ENCODE measurements around the gene TGFB3. TPM values are rescaled to one million over a fixed set of nuclear protein-coding genes. Genes with fewer than 3 reads are reported as not detected.

TGFB3 gene
- total RNA-seq, 3 donors from 2014 or later (not counting 1 experiment from before 2014, with no cell fraction given), result 10.6 to 12.8 (median 12.3) TPM

DNA sequence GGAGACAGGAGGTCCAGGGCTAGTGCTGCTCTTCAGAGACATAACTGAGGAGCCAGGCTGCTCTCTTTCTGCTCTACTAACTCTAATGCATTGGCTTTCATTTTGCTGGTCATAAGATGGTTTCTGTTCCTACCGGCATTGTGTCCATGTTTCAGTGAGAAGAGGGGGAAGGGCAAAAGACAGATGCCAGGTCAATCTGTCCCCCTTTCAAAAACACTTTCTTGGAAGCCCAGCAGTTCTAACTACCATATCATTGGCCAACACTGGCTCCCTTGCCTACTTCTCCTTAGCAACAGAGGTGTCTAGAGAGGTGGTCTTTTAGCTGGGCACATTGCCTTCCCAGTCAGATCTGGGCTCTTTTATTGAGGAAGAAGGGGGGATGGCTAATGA, 63.9 kb downstream of the TGFB3 start:
- no peak overlapping the region for H3K27ac Mint-ChIP-seq
- no peaks in the 10 kb centered on the region for H3K36me3 ChIP-seq (ENCODE audit: control insufficient read depth, insufficient read depth, low read length)
- H3K27ac ChIP-seq (ENCODE audit: low read length), result no peak overlapping the region
- intact Hi-C loops (cut with micrococcal nuclease), result no loop called here
- no peaks in the 10 kb centered on the region for H3K9me3 Mint-ChIP-seq
- no peak overlapping the region for H3K4me3 ChIP-seq (ENCODE audit: low read length)
- DNase-seq (no peak), ATAC-seq (no peak)
- TF ChIP-seq, protein P1, sequence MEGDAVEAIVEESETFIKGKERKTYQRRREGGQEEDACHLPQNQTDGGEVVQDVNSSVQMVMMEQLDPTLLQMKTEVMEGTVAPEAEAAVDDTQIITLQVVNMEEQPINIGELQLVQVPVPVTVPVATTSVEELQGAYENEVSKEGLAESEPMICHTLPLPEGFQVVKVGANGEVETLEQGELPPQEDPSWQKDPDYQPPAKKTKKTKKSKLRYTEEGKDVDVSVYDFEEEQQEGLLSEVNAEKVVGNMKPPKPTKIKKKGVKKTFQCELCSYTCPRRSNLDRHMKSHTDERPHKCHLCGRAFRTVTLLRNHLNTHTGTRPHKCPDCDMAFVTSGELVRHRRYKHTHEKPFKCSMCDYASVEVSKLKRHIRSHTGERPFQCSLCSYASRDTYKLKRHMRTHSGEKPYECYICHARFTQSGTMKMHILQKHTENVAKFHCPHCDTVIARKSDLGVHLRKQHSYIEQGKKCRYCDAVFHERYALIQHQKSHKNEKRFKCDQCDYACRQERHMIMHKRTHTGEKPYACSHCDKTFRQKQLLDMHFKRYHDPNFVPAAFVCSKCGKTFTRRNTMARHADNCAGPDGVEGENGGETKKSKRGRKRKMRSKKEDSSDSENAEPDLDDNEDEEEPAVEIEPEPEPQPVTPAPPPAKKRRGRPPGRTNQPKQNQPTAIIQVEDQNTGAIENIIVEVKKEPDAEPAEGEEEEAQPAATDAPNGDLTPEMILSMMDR (IDR thresholded peaks at IDR 0.05), result no peak
- no peaks in the 10 kb centered on the region for H3K27me3 Mint-ChIP-seq (ENCODE audit: low read depth in 2 of 2)
- no peaks in the 10 kb centered on the region for H3K4me1 Mint-ChIP-seq
- no peaks in the 10 kb centered on the region for H3K9me3 ChIP-seq (ENCODE audit: control insufficient read depth, insufficient read depth, low read length)
- no CpG with 5 or more reads among the region's 1 CpG for WGBS (ENCODE audit: insufficient coverage)
- H3K4me3 Mint-ChIP-seq, result no peak overlapping the region
- no peaks in the 10 kb centered on the region for H3K27me3 ChIP-seq (ENCODE audit: control insufficient read depth, insufficient read depth, low read length)
- H3K4me1 ChIP-seq (ENCODE audit: control insufficient read depth, insufficient read depth, low read length), result no peaks in the 10 kb centered on the region
- no peaks in the 10 kb centered on the region for H3K36me3 Mint-ChIP-seq

DNA sequence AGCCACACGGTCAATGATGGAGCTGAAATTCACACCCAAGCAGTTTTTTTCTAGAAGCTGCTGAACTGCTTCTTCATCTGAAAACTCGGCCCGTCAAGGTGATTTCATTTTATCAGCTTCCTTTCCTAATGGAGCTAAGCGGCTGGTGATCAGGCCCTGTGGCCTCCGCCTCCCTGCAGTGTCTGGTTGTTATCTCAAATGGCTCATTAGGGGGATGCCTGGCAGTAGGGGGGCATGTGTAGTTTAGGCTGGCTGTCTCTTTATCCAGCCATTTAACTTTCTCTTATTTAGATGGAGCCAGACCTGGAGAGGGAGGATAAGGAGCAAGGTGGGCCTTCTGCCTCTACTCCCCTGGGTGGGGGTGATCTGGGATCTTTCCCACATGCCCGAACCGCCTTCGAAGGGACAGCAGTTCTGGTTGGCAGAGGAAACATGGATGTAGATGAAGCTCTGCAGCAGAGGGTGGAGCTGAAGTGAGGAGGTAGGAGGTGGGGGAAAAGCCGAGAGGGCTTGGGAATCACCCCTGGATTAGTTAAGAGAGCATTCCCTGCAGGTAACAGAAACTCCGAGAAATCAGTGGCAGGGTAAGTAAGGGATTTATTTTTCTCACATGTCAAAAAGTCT, 64.4 kb downstream of the TGFB3 start:
- ATAC-seq, result no peak
- no peak overlapping the region for H3K27ac Mint-ChIP-seq
- Histone ChIP-seq H3K9me3 (ENCODE audit: control insufficient read depth, insufficient read depth, low read length) (no peaks in the 10 kb centered on the region), H3K4me1 (ENCODE audit: control insufficient read depth, insufficient read depth, low read length) (no peaks in the 10 kb centered on the region), H3K4me3 (ENCODE audit: low read length) (no peak overlapping the region), H3K36me3 (ENCODE audit: control insufficient read depth, insufficient read depth, low read length) (no peaks in the 10 kb centered on the region), H3K27me3 (ENCODE audit: control insufficient read depth, insufficient read depth, low read length) (no peaks in the 10 kb centered on the region), H3K27ac (ENCODE audit: low read length) (no peak overlapping the region)
- no peaks in the 10 kb centered on the region for H3K4me1 Mint-ChIP-seq
- H3K9me3 Mint-ChIP-seq, result no peaks in the 10 kb centered on the region
- no peaks in the 10 kb centered on the region for H3K27me3 Mint-ChIP-seq (ENCODE audit: low read depth in 2 of 2)
- WGBS (ENCODE audit: insufficient coverage), result 95% methylated on average over 10 of the region's 10 CpGs
- TF ChIP-seq, protein P1 (IDR thresholded peaks at IDR 0.05), result no peak
- intact Hi-C loops (cut with micrococcal nuclease), result no loop called here
- H3K36me3 Mint-ChIP-seq, result no peaks in the 10 kb centered on the region
- H3K4me3 Mint-ChIP-seq, result no peak overlapping the region
- DNase-seq, result no peak

DNA sequence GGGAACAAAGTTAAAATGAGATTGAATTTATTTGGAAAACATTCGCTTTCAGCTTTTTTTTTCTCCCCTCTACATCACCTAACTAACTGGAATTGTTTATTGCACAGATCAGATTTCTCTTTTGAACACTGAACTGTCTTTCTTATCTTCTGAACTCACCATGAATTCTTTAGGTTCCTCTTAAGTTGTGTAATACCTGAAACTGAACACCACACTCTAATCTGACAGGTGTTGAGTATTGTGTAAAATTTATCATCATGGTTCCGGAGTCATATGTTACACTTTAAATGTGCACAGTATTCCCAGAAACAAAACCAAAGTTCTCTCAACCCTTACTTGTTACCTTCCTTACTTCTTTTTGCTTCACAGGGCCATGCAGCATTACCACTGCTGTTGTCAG, 66.8 kb downstream of the TGFB3 start:
- Histone ChIP-seq H3K4me3 (ENCODE audit: low read length) (no peak overlapping the region), H3K4me1 (ENCODE audit: control insufficient read depth, insufficient read depth, low read length) (no peaks in the 10 kb centered on the region), H3K36me3 (ENCODE audit: control insufficient read depth, insufficient read depth, low read length) (no peaks in the 10 kb centered on the region), H3K27me3 (ENCODE audit: control insufficient read depth, insufficient read depth, low read length) (no peaks in the 10 kb centered on the region), H3K9me3 (ENCODE audit: control insufficient read depth, insufficient read depth, low read length) (no peaks in the 10 kb centered on the region), H3K27ac (ENCODE audit: low read length) (no peak overlapping the region)
- intact Hi-C loops (cut with micrococcal nuclease), result no loop called here
- Mint-ChIP-seq H3K36me3 (no peaks in the 10 kb centered on the region), H3K27me3 (ENCODE audit: low read depth in 2 of 2) (no peaks in the 10 kb centered on the region), H3K4me3 (no peak overlapping the region), H3K9me3 (no peaks in the 10 kb centered on the region), H3K27ac (no peak overlapping the region), H3K4me1 (no peaks in the 10 kb centered on the region)
- DNase-seq (no peak), ATAC-seq (no peak)
- TF ChIP-seq, protein P1 (IDR thresholded peaks at IDR 0.05), result no peak
- WGBS (ENCODE audit: insufficient coverage), result 100% methylated on average over 1 of the region's 2 CpGs

DNA sequence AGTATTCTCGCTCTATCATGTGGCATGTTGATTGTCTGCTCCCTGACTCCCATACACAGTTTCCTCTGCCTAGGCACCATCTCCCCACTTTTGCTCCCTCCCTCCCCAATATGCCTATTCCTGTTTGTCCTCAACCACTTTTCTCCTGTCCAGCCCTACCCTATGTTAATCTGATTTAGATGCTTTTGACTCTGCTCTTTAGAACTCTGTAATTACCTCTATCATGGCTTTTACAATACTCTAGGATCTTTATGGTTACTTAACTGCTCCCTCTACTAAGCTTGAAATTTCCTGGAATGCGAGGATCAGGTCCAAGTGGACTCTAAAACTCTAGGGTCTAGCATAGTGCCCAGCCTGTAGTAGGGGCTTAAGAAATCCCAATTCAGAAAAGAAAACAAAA, 68.6 kb downstream of the TGFB3 start:
- TF ChIP-seq, protein P1 (IDR thresholded peaks at IDR 0.05), result no peak
- Mint-ChIP-seq H3K4me3 (no peak overlapping the region), H3K9me3 (no peaks in the 10 kb centered on the region), H3K27ac (no peak overlapping the region), H3K4me1 (no peaks in the 10 kb centered on the region), H3K36me3 (no peaks in the 10 kb centered on the region), H3K27me3 (ENCODE audit: low read depth in 2 of 2) (no peaks in the 10 kb centered on the region)
- WGBS (ENCODE audit: insufficient coverage), result 100% methylated on average over 2 of the region's 2 CpGs
- Histone ChIP-seq H3K36me3 (ENCODE audit: control insufficient read depth, insufficient read depth, low read length) (no peaks in the 10 kb centered on the region), H3K9me3 (ENCODE audit: control insufficient read depth, insufficient read depth, low read length) (no peaks in the 10 kb centered on the region), H3K4me3 (ENCODE audit: low read length) (no peak overlapping the region), H3K27ac (ENCODE audit: low read length) (no peak overlapping the region), H3K27me3 (ENCODE audit: control insufficient read depth, insufficient read depth, low read length) (no peaks in the 10 kb centered on the region), H3K4me1 (ENCODE audit: control insufficient read depth, insufficient read depth, low read length) (no peaks in the 10 kb centered on the region)
- DNase-seq (no peak), ATAC-seq (no peak)
- intact Hi-C loops (cut with micrococcal nuclease), result no loop called here
